AG09309 (cell line): ENCODE data around the gene ENKD1.

Experiments used
- DNase-seq: peaks from one replicate; pipeline ENCODE4 v3.0.0-alpha.2; 2010; ENCODE audit warnings: low read depth
- H3K4me3 ChIP-seq: 2 replicates; pipeline ENCODE4 v1.5.1; 2011; ENCODE audit warnings: mild to moderate bottlenecking, low read depth, low read length, moderate library complexity; ENCODE audit not compliant: control insufficient read depth
- TF ChIP-seq, protein P1 (sequence below): IDR thresholded peaks from 2 replicates; pipeline ENCODE4 v1.5.1; 2011; ENCODE audit warnings: mild to moderate bottlenecking, low read depth, low read length, inconsistent platforms; ENCODE audit not compliant: insufficient read depth, control insufficient read depth; ENCODE audit errors: missing control alignments

Gene ENKD1

DNA sequence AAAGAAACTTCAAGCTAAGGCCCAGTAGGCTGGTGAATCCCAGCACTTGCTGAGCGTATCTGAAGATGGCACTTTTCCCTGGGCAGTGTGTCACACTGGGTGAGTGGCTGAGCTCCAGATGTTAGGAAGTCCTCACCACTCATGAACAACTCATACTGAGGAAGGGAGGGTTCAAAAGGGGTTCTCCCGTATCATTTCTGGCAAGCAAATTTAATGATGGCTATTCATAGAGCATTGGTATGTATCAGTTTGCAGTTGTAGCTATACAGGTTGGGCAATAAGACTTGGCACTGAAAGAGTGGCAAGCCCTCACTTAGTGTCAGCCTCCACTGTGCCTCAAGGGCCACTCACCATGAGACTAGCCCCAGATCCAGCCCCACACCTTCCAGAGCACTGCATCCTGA lies 41.8 kb upstream of the ENKD1 start:
- TF ChIP-seq, protein P1, sequence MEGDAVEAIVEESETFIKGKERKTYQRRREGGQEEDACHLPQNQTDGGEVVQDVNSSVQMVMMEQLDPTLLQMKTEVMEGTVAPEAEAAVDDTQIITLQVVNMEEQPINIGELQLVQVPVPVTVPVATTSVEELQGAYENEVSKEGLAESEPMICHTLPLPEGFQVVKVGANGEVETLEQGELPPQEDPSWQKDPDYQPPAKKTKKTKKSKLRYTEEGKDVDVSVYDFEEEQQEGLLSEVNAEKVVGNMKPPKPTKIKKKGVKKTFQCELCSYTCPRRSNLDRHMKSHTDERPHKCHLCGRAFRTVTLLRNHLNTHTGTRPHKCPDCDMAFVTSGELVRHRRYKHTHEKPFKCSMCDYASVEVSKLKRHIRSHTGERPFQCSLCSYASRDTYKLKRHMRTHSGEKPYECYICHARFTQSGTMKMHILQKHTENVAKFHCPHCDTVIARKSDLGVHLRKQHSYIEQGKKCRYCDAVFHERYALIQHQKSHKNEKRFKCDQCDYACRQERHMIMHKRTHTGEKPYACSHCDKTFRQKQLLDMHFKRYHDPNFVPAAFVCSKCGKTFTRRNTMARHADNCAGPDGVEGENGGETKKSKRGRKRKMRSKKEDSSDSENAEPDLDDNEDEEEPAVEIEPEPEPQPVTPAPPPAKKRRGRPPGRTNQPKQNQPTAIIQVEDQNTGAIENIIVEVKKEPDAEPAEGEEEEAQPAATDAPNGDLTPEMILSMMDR = no peak
- peak; percentile 28 for DNase-seq
- H3K4me3 ChIP-seq = no peak overlapping the region

DNA sequence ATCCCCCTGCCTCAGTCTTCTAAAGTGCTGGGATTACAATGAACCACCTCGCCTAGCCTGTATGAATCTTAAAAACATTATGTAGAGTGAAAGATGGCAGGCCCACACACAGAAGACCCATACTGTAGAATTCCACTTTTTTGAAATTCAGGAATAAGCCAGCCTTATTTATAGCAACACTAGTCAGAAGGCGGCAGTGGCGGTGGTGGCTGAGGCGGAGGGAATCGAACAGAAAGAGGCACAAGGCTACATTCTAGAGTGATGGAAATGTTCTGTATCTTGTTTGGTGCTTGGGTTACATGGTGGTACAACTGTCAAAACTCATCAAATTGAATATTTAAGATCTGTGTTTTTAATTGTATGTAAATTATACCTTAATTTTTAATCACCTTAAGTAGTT lies 41.2 kb upstream of the ENKD1 start:
- TF ChIP-seq, protein P1 = no peak
- H3K4me3 ChIP-seq = no peak overlapping the region
- no peak for DNase-seq

DNA sequence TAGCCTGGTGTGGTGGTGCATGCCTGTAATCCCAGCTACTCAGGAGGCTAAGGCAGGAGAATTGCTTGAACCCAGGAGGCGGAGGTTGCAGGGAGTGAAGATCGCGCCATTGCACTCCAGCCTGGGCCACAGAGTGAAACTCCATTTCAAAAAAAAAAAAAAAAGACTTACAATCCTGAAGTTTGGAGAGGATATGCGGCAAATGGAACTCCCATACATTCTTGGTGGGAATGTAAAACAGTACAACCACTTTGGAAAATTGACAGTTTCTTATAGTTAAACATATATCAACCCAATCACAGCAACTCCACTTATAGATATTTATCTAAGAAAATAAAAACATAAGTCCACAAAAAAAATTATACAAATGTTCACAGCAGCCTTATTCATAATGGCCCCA lies 40.7 kb upstream of the ENKD1 start:
- TF ChIP-seq, protein P1 = no peak
- no peak for DNase-seq

DNA sequence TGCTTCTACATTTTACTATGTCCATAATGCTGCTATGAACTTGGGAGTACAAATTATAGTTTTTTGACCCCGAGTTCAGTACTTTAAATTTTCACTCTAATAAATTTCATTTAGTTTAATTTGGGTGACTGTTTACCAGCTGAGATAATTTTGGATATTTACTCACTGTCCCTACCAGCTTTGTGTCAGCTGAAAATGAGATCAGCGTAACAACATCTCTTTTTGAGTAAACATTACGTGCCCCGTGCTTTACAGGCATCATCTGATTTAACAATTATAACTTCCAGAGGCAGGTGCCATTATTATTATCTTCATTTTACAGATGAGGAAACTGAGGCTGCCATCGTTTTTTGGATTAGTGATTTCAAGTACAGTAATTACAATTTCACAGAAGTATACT lies 37.6 kb upstream of the ENKD1 start:
- DNase-seq = no peak
- TF ChIP-seq, protein P1 = no peak

More for the DNA sequence above, 40.7 kb upstream of the ENKD1 start:
- H3K4me3 ChIP-seq = no peak overlapping the region

DNA sequence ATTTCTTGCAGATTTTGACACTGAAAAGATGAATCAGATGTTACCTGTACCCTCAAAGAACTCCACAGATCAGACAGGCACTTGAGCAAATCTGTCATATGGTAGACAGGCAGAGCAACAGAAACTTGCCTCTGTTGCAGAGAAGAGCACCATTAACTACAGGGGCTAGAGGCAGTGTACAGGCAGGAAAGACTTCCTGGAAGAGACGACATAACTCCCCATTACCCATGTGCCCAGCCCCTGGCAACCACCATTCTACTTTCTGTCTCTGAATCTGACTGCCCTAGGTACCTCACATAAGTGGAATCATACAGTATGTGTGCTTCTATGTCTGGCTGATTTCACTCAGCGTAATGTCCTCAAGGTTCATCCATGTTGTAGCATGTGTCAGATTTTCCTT lies 37.1 kb upstream of the ENKD1 start:
- TF ChIP-seq, protein P1 = no peak
- DNase-seq = no peak
- no peak overlapping the region for H3K4me3 ChIP-seq

More for the DNA sequence above, 37.6 kb upstream of the ENKD1 start:
- no peak overlapping the region for H3K4me3 ChIP-seq

DNA sequence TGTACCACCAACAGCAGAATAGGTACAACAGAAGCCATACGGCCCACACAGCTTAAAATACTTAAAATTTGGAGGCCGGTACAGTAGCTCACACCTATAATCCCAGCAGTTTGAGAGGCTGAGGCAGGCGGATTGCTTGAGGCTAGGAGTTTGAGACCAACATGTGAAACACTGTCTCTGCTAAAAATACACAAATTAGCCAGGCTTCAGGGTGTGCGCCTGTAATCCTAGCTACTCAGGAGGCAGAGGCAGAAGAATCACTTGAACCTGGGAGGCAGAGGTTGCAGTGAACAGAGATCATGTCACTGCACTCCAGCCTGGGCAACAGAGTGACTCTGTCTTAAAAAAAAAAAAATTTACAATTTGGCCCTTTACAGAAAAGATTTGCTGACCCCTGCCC lies 35.6 kb upstream of the ENKD1 start:
- no peak for DNase-seq

More for the DNA sequence above, 35.6 kb upstream of the ENKD1 start:
- TF ChIP-seq, protein P1 = no peak
- no peak overlapping the region for H3K4me3 ChIP-seq
